ENCODE data around the gene LGR6.
A peak's percentile ranks its signal among the peaks of the same experiment; 100 is the strongest.
"Not testable (repeated sequence)": the region's sequence is repeated elsewhere in the genome, so short reads cannot be mapped to it uniquely, and the experiment has no call there.

LGR6 gene

DNA sequence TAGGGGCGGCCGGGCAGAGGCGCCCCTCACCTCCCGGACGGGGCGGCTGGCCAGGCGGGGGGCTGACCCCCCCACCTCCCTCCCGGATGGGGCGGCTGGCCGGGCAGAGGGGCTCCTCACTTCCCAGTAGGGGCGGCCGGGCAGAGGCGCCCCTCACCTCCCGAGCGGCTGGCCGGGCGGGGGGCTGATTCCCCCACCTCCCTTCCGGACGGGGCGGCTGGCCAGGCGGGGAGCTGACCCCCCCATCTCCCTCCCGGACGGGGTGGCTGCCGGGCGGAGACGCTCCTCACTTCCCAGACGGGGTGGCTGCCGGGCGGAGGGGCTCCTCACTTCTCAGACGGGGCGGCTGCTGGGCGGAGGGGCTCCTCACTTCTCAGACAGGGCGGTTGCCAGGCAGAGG, 2.2 kb upstream of the LGR6 start:
- in situ Hi-C loops (cut with MboI; ENCODE audit: low pct_unique_long_range_greater_than_20kb, low sequenced_read_pairs); DNase-seq: not testable (repeated sequence)

DNA sequence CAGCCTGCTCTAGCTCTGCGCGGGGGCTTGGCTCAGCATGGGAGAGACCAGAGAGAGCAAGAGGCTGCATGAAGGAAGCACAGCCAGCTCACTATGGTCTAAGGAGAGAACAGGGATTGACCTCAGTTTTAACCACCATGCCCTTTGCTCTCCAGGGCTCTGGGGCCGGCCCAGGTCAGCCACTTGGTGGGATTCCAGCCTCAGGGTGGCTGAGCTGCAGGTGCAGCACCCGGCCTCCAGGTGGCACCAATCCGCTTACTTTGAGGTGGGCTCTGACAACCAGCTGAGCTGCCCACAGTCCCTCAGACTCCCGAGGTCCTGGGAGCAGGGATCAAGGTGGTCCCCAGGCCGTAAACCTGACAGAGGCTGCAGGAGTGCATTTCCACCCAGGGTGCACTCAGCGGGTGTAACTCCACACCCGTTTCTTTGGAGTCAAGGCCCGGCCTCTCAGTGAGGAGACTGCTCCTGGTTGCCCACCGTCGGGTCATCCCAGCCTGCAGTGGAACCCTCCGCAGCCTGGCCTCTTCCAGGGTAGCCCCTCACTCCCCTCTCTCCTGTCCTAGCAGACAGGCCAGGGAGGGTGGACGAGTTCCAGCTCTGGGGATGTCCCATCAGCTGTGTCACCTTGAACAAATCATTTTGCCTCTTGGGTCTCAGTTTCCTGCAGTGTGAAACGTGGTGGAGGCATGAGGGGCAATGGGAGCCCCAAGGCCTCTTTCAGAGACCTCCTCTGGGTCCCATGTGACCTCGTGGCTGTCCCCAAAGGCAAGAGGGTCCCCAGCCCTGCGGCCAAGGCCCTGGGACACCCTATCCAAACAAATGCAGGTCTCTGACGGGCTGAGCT, 607 bp upstream of the LGR6 start:
- DNase-seq = peak; percentile 64
- in situ Hi-C loops (cut with MboI; ENCODE audit: low pct_unique_long_range_greater_than_20kb, low sequenced_read_pairs) = no loop called here

GRCh38 chr1:202194328-202194648, 689 bp downstream of the LGR6 start:
- in situ Hi-C loops (cut with MboI; ENCODE audit: low pct_unique_long_range_greater_than_20kb, low sequenced_read_pairs) = no loop called here
- no peak for DNase-seq

DNA sequence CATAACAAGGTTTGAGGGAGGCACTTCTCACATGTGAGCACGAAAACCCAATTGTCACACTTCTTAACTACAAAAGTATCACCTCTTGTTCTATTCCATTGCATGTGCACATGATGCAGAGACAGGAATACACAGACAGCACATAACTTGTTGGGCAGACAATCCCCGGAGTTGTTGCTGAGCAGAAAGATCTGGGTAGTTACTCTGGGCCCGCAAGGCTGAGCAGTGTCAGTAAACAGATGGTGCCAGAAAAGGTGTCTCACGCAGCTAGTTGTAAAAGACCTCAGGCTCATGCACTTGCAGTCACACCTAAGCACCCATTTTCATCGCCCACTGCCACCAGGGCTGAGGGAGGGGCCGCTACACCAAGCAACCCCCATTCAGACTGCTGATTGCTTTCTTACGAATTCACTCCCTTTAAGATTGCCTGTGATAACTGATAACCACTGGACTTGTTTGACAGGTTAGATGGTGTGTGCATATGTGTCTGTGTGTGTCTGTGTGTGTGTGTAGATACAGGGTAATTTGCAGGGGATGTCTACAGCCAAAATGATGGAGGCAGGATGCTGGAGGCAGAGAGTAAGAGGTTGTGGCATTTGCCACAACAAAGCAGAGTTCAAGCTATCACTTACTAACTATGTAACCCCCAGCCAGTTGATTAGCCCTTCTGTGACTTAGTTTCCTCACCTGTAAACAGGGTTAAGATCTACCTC, 4.2 kb downstream of the LGR6 start:
- DNase-seq = no peak
- in situ Hi-C loops (cut with MboI; ENCODE audit: low pct_unique_long_range_greater_than_20kb, low sequenced_read_pairs) = no loop called here

- in situ Hi-C loops (cut with MboI; ENCODE audit: low pct_unique_long_range_greater_than_20kb, low sequenced_read_pairs) = no loop called here
- no peak for DNase-seq
These were observed 4.7 kb downstream of the LGR6 start for GRCh38 chr1:202198366-202198724.

GRCh38 chr1:202199040-202199889, 5.7 kb downstream of the LGR6 start:
- no peak for DNase-seq
- in situ Hi-C loops (cut with MboI; ENCODE audit: low pct_unique_long_range_greater_than_20kb, low sequenced_read_pairs) = no loop called here

- DNase-seq = no peak
- in situ Hi-C loops (cut with MboI; ENCODE audit: low pct_unique_long_range_greater_than_20kb, low sequenced_read_pairs) = no loop called here
These were observed 6.5 kb downstream of the LGR6 start for GRCh38 chr1:202200112-202200548.

DNA sequence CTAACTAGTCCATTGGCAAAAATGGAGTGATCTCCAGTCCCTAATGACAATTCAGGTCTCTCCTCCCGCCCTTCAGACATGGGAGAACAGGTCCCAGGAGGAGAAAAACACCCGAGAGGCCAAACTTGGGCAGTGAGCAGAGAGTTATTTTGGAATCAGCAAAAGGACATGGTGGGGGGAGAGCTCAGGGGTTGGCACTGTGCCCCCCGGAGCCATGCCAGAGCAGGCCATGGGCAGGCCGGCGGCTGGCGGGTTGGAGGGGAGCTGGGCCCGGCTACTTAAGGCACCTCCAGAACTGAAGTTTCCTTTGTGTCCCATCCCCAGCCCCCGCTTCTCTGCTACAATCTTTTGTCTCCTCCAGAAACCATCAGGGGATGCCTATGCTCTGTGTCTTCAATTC, 7.1 kb downstream of the LGR6 start:
- DNase-seq = no peak
- in situ Hi-C loops (cut with MboI; ENCODE audit: low pct_unique_long_range_greater_than_20kb, low sequenced_read_pairs) = no loop called here

DNA sequence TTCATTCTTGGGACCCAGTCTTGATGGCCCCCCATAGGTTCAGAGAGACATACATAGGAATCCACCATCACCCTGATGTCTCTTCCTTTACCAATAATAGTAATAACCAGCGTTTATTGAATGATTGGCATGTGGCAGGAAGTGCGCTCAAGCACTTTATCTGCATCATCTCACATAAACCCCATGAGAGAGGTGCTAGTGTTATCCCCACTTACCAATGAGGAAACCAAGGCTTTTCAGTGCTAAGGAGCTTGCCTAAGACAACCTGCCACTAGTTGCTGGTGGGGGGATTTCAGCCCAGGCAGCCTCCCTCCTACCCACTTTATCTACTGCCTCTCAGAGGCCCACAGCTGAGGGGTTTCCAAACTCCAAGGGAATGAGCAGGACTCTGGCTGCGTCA, 7.7 kb downstream of the LGR6 start:
- in situ Hi-C loops (cut with MboI; ENCODE audit: low pct_unique_long_range_greater_than_20kb, low sequenced_read_pairs) = no loop called here
- no peak for DNase-seq

GRCh38 chr1:202201971-202202370, 8.4 kb downstream of the LGR6 start:
- no peak for DNase-seq
- in situ Hi-C loops (cut with MboI; ENCODE audit: low pct_unique_long_range_greater_than_20kb, low sequenced_read_pairs) = no loop called here

DNA sequence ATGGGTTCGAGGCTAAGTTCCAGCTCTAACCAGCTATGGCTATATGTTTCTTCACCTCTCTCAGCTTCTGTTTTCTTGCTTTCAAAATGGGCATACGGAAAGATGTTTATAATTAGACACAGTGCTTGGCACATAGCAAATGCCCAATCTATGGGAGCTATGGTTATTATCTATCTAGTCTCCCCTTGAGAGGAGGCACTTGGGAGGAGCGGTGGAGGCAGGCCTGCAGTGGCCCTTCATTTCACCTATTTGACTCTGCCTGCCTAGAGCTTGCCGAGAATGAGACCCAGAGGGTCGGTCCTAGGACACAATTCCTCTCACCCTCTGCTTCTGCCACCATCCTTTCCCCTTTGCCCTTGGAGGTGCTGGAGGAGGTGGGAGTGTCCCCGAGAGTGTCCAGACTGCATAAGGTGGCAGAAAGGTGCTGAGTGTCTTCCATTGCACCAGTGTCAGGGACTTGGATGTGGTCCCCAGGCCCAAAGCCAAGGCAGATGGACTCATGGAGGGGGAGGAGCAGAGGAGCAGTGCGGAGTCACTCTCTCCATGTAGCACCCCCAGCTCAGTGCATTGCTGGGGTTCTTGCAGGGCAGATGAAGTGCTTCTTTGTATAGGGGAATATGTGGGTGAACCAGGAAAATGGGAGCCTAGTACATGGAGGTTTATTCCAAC, 9.0 kb downstream of the LGR6 start:
- in situ Hi-C loops (cut with MboI; ENCODE audit: low pct_unique_long_range_greater_than_20kb, low sequenced_read_pairs) = no loop called here
- no peak for DNase-seq

- peak; percentile 63 for DNase-seq
- in situ Hi-C loops (cut with MboI; ENCODE audit: low pct_unique_long_range_greater_than_20kb, low sequenced_read_pairs) = no loop called here
These were observed 9.8 kb downstream of the LGR6 start for GRCh38 chr1:202203238-202204039.

DNA sequence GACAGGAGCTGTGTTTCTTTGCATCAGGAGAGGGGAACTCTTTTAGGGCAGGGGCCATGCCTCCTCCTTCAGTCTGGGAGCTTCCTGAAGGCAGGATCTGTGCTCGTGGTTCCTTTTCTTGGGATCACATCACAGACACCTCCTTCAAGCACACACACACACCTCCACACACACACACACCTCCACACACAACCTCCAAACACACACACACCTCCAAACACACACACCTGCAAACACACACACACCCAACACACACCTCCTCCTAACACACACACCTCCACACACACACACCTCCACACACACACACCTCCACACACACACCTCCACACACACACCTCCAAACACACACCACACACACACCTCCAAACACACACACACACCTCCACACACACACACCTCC, 10.5 kb downstream of the LGR6 start:
- no peak for DNase-seq
- in situ Hi-C loops (cut with MboI; ENCODE audit: low pct_unique_long_range_greater_than_20kb, low sequenced_read_pairs) = no loop called here

DNA sequence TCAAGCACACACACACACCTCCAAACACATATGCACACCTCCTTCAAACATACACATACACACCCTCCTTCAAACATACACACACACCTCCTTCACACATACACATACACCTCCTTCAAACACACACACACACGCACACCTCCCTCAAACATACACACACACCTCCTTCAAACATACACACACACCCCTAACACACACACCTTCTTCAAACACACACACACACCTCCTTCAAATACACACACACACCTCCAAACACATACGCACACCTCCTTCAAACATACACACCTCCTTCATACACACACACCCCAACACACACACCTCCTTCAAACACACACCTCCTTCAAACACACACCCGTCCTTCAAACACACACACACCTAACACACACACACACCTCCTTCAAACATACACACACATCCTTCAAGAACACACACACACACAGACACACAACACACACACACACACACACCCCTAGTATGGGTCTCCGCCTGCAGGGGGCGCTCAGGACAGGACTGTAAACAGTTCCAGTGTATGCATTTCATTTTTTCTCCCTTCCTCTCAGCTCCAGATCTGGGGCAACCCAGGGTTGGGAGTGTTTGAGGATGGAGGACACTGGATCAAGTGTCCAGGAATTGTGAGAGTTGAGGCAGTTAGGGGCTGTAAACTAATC, 12.1 kb downstream of the LGR6 start:
- no peak for DNase-seq
- in situ Hi-C loops (cut with MboI; ENCODE audit: low pct_unique_long_range_greater_than_20kb, low sequenced_read_pairs) = no loop called here

DNA sequence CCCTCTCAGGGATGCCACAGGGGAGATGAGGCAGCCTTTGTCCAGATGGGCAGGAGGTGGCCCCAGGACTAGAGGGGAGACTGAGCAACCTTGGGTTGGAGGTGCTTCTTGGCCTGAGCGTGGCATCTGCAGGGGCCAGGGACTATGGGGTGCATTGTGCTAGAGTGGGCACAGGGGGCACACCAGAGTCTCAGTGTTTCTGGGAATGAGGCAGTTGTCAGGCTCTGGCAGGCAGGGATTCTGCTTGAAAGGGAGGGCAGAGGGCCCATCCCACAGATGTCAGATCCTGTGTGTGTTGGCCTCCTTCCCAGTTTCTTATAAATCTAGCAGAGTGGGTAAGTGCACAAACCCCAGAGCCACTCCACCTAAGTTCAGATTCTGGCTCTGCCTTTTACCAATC, 13.7 kb downstream of the LGR6 start:
- no peak for DNase-seq

DNA sequence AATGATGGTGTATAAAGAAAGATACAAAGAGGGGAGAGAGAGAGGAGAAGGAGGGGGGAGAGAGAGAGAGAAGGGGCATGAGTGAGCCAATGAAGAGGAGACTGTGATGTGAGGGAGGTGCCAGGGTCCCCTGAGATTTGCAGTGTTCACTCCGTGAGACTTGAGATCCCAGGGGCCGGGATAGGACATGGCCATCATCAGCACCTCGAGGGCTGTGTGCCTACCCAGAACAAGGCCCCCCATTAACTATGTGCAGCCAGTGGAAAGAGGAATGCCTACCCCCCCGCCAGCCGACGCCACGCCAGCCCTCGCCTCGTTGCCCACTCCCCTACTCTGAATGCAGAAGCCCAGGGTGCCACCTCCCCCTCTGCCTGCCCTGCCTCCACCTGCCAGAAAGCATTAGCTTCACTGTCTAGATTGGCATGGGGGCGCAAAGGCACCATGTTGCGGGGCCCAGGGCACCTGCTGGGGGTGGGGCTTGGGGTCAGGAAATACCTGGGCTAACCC, 14.8 kb downstream of the LGR6 start:
- DNase-seq = no peak
- in situ Hi-C loops (cut with MboI; ENCODE audit: low pct_unique_long_range_greater_than_20kb, low sequenced_read_pairs) = no loop called here

More for the DNA sequence above, 13.7 kb downstream of the LGR6 start:
- in situ Hi-C loops (cut with MboI; ENCODE audit: low pct_unique_long_range_greater_than_20kb, low sequenced_read_pairs) = no loop called here

- in situ Hi-C loops (cut with MboI; ENCODE audit: low pct_unique_long_range_greater_than_20kb, low sequenced_read_pairs) = no loop called here
- no peak for DNase-seq
These were observed 16.8 kb downstream of the LGR6 start for GRCh38 chr1:202210385-202210784.

DNA sequence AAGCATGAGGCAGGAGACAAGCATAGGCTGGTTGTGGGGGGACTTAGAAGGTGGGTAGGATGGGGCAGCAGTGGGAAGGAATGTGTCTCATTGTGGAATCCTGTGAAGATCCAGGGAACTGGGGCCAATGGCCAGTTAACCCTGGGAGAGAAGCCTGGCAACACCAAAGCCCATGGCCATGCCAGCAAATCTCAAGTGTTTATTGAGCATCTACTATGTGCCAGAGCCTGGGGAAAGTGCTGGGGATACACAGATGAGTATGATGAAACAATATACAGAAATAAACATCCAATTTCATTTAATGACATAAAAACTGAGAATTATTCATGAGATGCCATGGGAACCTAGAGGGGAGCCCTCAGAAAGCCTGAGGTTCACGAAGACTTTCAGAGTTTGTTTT, 17.4 kb downstream of the LGR6 start:
- DNase-seq = no peak

More for the DNA sequence above, 17.4 kb downstream of the LGR6 start:
- in situ Hi-C loops (cut with MboI; ENCODE audit: low pct_unique_long_range_greater_than_20kb, low sequenced_read_pairs) = no loop called here

Data from KBM-7 (cell line).